ENCODE results near the gene DDO.

DNA sequence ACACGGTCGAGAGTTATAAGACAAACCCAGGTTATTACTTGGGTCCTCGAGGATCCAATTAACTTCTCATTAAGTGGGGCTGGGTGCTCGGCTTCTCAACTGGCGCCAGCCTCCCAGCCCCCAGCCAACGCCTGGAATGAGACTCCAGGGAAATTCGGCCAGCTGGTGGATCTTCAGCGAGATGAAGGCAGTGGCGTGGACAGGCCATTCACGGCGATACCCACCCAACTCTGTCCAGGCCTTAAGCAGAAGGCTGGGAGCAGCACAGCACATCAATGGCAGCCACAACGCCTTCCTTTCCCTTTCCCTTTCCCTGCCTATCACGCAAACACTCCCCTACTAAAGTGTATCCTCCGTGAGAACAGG lies 58.1 kb downstream of the DDO start:
- TF ChIP-seq, protein P1, sequence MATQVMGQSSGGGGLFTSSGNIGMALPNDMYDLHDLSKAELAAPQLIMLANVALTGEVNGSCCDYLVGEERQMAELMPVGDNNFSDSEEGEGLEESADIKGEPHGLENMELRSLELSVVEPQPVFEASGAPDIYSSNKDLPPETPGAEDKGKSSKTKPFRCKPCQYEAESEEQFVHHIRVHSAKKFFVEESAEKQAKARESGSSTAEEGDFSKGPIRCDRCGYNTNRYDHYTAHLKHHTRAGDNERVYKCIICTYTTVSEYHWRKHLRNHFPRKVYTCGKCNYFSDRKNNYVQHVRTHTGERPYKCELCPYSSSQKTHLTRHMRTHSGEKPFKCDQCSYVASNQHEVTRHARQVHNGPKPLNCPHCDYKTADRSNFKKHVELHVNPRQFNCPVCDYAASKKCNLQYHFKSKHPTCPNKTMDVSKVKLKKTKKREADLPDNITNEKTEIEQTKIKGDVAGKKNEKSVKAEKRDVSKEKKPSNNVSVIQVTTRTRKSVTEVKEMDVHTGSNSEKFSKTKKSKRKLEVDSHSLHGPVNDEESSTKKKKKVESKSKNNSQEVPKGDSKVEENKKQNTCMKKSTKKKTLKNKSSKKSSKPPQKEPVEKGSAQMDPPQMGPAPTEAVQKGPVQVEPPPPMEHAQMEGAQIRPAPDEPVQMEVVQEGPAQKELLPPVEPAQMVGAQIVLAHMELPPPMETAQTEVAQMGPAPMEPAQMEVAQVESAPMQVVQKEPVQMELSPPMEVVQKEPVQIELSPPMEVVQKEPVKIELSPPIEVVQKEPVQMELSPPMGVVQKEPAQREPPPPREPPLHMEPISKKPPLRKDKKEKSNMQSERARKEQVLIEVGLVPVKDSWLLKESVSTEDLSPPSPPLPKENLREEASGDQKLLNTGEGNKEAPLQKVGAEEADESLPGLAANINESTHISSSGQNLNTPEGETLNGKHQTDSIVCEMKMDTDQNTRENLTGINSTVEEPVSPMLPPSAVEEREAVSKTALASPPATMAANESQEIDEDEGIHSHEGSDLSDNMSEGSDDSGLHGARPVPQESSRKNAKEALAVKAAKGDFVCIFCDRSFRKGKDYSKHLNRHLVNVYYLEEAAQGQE (IDR thresholded peaks at IDR 0.05; ENCODE audit: borderline replicate concordance): no peak
- TF ChIP-seq EZH2 (IDR thresholded peaks at IDR 0.05; ENCODE audit: borderline replicate concordance, insufficient read depth, low read length, poor library complexity, severe bottlenecking) (no peak), EP300 (conservative IDR thresholded peaks at IDR 0.05; ENCODE audit: poor library complexity, severe bottlenecking) (no peak)
- TF ChIP-seq, protein P2, sequence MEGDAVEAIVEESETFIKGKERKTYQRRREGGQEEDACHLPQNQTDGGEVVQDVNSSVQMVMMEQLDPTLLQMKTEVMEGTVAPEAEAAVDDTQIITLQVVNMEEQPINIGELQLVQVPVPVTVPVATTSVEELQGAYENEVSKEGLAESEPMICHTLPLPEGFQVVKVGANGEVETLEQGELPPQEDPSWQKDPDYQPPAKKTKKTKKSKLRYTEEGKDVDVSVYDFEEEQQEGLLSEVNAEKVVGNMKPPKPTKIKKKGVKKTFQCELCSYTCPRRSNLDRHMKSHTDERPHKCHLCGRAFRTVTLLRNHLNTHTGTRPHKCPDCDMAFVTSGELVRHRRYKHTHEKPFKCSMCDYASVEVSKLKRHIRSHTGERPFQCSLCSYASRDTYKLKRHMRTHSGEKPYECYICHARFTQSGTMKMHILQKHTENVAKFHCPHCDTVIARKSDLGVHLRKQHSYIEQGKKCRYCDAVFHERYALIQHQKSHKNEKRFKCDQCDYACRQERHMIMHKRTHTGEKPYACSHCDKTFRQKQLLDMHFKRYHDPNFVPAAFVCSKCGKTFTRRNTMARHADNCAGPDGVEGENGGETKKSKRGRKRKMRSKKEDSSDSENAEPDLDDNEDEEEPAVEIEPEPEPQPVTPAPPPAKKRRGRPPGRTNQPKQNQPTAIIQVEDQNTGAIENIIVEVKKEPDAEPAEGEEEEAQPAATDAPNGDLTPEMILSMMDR (IDR thresholded peaks at IDR 0.05; ENCODE audit: poor library complexity, severe bottlenecking): no peak

All from neural cell (in vitro differentiated cells).